Heart right ventricle (tissue), 16 donors: Measurements from ENCODE around the gene TAF4. TPM values are rescaled to one million over a fixed set of nuclear protein-coding genes. Genes with fewer than 3 reads are reported as not detected.
"Not testable (repeated sequence)": the region's sequence is repeated elsewhere in the genome, so short reads cannot be mapped to it uniquely, and the experiment has no call there.

Experiments used
- ATAC-seq, 8 donors: fragments of 200-7000 bp; cut with Tn5 transposase; one replicate each; pipeline ENCODE4 v1.9.1; 2020; ENCODE audit warnings: mild to moderate bottlenecking in 8 of 8, moderate library complexity in 8 of 8, moderate number of reproducible peaks in 1 of 8
- DNase-seq, 2 donors: peaks; one replicate each; pipeline ENCODE4 v3.0.0-alpha.2; 2020
- H3K27ac ChIP-seq, 10 donors: fragments of 200-600 bp; sonication (generic) in 2 of 10; one replicate each; pipeline versions ENCODE4 v1.5.0 to v1.8.0; 2020 to 2022; ENCODE audit warnings: mild to moderate bottlenecking in 3 of 10
- H3K27me3 ChIP-seq, 7 donors: fragments of 200-600 bp; one replicate each; pipeline ENCODE4 v1.8.0; 2021 to 2022; ENCODE audit warnings: mild to moderate bottlenecking in 2 of 7
- H3K36me3 ChIP-seq, 9 donors: fragments of 200-600 bp; sonication (generic) in 1 of 9; one replicate each; pipeline versions ENCODE4 v1.5.0 to v1.8.0; 2020 to 2022; ENCODE audit warnings: mild to moderate bottlenecking in 2 of 9
- H3K4me1 ChIP-seq, 9 donors: fragments of 200-600 bp; sonication (generic) in 1 of 9; one replicate each; pipeline versions ENCODE4 v1.5.0 to v1.8.0; 2020 to 2022; ENCODE audit warnings: mild to moderate bottlenecking in 4 of 9
- H3K4me3 ChIP-seq, 10 donors: fragments of 200-600 bp; sonication (generic) in 2 of 10; one replicate each; pipeline versions ENCODE4 v1.5.0 to v1.8.0; 2020 to 2022; ENCODE audit warnings: mild to moderate bottlenecking in 7 of 10, moderate library complexity in 2 of 10
- H3K9me3 ChIP-seq, 11 donors: fragments of 200-600 bp in 10 of 11; sonication (generic) in 2 of 11; one replicate each; pipeline versions ENCODE4 v1.5.0 to v1.8.0; 2013 to 2022; ENCODE audit warnings: mild to moderate bottlenecking in 2 of 11, control low read depth in 1 of 11, moderate library complexity in 1 of 11
- CTCF ChIP-seq, 9 donors: fragments of 200-600 bp; sonication (generic) in 2 of 9; IDR thresholded peaks; one replicate each; pipeline versions ENCODE4 v1.5.0 to v1.8.0; 2021 to 2022; ENCODE audit warnings: antibody characterized with exemption in 9 of 9, mild to moderate bottlenecking in 5 of 9, moderate library complexity in 1 of 9
- WGBS, 2 donors: extraction: QIAGEN DNeasy Blood & Tissue Kit; methylation state at CpG; one replicate each; pipeline ENCODE4 v1.1.7; 2013; ENCODE audit warnings: inconsistent platforms in 1 of 2; 5-methylcytosine and 5-hydroxymethylcytosine counted together
- intact Hi-C, 10 donors: fragments of 100-400 bp; cut with DNase I; formaldehyde crosslinking; loops; one replicate each; pipeline versions ENCODE4 v1.11.1 to v1.14.2; 2022
- polyA plus RNA-seq, 2 donors: library from polyadenylated mRNA; stranded (reverse); fragments of 200-250 nt; gene quantifications; one replicate each; pipeline ENCODE4 v1.2.3, GENCODE V29; 2013
- total RNA-seq, 10 donors: library from RNA; stranded (reverse); fragmentation: NEBNext Ultra II Directional in 3 of 10; extraction: Animal tissue kit (Norgen Biotek cat#: 25700) in 3 of 10; gene quantifications; one replicate each; pipeline versions ENCODE4 v1.2.1 to v1.2.4, GENCODE V29; 2021 to 2023
- donor health status: Arrhythmogenic right ventricular cardiomyopathy.
- donor health status: ischemic (EF 13 %, LVEDD 7.1; RV severe dilation, severe dysfunction).
- donor health status: healthy with polysubstance abuse.
- donor health status: DM: no; HTN: yes; CAD: no.
- donor health status: DM: no; HTN: no; CAD: no.
- donor health status: ischemic (EF 25% LVEDD 6.9; RV normal size, moderate dysfunction).
- donor health status: ischemic (EF 25% LVEDD 5.7; RV mildly dilated, moderate dysfunction).
- donor health status: healthy.
- donor health status: DM: yes; HTN: yes; CAD: no.
- donor health status: Ischemic cardiomyopathy.
- donor health status: ischemic (EF 35%, LVEDD 5.7; RV mildly dilated, moderate dysfunction).
- donor health status: nonischemic (EF 11% LVEDD 7.7; RV severe dilation, severe dysfunction).
- donor health status: DM: yes; HTN: yes; CAD: no.
- donor health status: PGD.
- donor health status: ischemic (EF 29% LVEDD 5.4; RV normal size, mild dysfunction).
- donor health status: nonischemic (EF 23%, LVEDD 6.1; RV moderate dilation, normal function).

TAF4 gene
- total and polyA plus RNA-seq, 12 donors, result 3.7 to 14.8 (median 11.0) TPM

DNA sequence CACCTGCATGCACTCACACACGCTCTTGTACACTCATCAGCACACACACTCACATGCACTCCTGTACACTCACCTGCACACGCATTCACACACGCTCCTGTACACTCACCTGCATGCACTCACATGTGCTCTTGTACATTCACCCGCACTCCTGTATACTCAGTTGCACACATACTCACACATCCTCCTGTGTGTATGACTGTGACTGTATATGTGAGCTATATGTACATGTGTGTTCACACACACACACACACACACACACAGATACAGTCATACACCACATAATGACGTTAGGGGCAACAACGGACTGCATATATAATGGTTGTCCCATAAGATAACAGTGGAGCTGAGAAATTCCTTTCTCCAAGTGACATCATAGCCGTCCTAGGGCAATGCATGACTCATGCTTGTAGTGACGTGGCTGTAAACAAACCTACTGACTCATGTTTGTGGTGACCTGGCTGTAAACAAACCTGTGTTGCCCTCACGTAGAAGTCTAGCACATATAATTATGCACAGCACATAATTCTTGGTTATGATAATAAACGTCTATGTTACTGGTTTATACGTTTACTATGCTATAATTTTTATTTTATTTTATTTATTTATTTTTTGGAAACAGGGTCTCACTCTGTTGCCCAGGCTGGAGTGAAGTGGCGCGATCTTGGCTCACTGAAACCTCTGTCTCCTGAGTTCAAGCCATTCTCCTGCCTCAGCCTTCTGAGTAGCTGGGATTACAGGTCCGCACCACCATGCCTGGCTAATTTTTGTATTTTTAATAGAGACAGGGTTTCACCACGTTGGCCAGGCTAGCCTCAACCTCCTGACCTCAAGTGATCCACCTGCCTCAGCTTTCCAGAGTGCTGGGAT is 22.8 kb upstream of the TAF4 start:
- Histone ChIP-seq H3K9me3 (no peaks in the 10 kb centered on the region), H3K27ac (no peak overlapping the region), H3K36me3 (no peaks in the 10 kb centered on the region), H3K4me1 (no peaks in the 10 kb centered on the region), H3K27me3 (peaks cover 0 to 17% (median 0%) of the 10 kb centered on the region in 7 donors), H3K4me3 (no peak overlapping the region)
- ATAC-seq (peak in 2 of 8 donors; percentile 31 to 35), DNase-seq (no peak)
- intact Hi-C loops, result no loop called here
- TF ChIP-seq CTCF (IDR thresholded peaks at IDR 0.05), result no peak
- 62 to 67% methylated on average over 15 of the region's 15 CpGs for WGBS, 2 donors

GRCh38 chr20:62087632-62088031 is 22.0 kb upstream of the TAF4 start:
- H3K4me3 ChIP-seq, result no peak overlapping the region
- peaks cover 0 to 17% (median 0%) of the 10 kb centered on the region in 7 donors for H3K27me3 ChIP-seq
- DNase-seq, result no peak
- H3K27ac ChIP-seq, result no peak overlapping the region
- no peak for TF ChIP-seq CTCF (IDR thresholded peaks at IDR 0.05)
- no peaks in the 10 kb centered on the region for H3K9me3 ChIP-seq
- peak in 1 of 8 donors; percentile 41 for ATAC-seq
- intact Hi-C loops, result no loop called here
- no peaks in the 10 kb centered on the region for H3K4me1 ChIP-seq
- 93% methylated on average over 17 of the region's 17 CpGs for WGBS, 2 donors
- no peaks in the 10 kb centered on the region for H3K36me3 ChIP-seq

DNA sequence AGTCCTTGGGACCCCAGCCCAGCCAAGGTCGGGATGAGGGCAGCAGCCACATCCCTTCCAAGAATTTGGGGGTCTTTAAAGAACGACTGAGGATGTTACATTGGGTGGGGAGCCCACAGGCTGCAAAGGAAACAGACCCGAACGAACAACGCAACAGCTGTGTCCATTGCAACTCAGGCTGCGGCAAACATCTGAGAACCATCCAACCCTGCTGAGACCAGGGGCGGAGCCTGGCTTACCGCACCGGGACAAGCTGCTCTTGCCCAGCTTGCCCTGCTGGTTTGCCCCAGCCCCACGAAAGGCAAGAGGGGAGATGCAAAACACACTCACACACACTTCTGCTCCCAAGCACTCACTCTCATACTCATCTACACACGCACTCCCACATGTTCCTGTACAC is 21.5 kb upstream of the TAF4 start:
- no peak overlapping the region for H3K27ac ChIP-seq
- DNase-seq (no peak), ATAC-seq (no peak)
- H3K9me3 ChIP-seq, result no peaks in the 10 kb centered on the region
- H3K36me3 ChIP-seq, result no peaks in the 10 kb centered on the region
- no peak for TF ChIP-seq CTCF (IDR thresholded peaks at IDR 0.05)
- intact Hi-C loops, result no loop called here
- no peaks in the 10 kb centered on the region for H3K4me1 ChIP-seq
- H3K27me3 ChIP-seq, result peaks cover 0 to 17% (median 0%) of the 10 kb centered on the region in 7 donors
- H3K4me3 ChIP-seq, result no peak overlapping the region
- 47% methylated on average over 11 of the region's 11 CpGs for WGBS, 2 donors

DNA sequence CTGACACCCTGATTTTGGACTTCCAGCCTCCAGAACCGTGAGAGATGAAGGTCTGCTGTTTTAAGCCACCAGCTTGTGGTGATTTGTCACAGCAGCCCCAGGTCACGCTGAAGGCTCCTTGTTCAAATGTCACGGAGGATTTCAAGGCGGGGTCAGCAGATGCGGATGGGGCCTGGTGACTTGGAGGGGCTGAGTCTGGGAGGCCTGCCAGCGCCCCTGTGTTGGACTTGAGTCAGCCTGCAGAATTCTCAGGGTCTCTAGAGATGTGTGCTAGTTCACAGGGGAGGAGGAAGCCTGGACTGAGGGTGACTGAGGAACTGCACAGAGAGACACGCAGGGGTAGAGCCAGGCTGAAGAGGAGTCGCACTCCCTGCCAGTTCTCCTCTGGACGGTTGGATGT is 19.5 kb upstream of the TAF4 start:
- H3K9me3 ChIP-seq, result no peaks in the 10 kb centered on the region
- H3K27ac ChIP-seq, result no peak overlapping the region
- no peaks in the 10 kb centered on the region for H3K36me3 ChIP-seq
- no peak overlapping the region for H3K4me3 ChIP-seq
- DNase-seq, result no peak
- TF ChIP-seq CTCF (IDR thresholded peaks at IDR 0.05), result no peak
- ATAC-seq, result peak in 1 of 8 donors; percentile 44
- H3K4me1 ChIP-seq, result no peaks in the 10 kb centered on the region
- WGBS, 2 donors, result 71 to 78% methylated on average over 9 of the region's 9 CpGs
- peaks cover 0 to 17% (median 0%) of the 10 kb centered on the region in 7 donors for H3K27me3 ChIP-seq
- intact Hi-C loops, result no loop called here

DNA sequence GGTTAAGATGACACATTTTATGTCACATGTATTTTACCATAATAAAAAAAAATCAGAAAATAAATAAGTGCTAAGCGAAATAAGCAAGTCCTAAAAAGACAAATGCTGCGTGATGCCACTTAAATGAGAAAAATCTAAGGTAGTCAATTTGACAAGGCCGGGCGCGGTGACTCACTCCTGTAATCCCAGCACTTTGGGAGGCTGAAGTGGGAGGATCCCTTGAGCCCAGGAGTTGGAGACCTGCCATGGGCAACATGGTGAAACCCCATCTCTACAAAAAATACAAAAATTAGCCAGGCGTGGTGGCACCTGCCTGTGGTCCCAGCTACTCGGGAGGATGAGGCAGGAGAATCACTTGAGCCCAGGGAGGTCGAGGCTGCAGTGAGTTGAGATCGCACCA is 18.5 kb upstream of the TAF4 start:
- H3K27me3 ChIP-seq, result peaks cover 0 to 17% (median 0%) of the 10 kb centered on the region in 7 donors
- ATAC-seq, intact Hi-C loops, H3K9me3 ChIP-seq, DNase-seq, H3K4me1 ChIP-seq, H3K36me3 ChIP-seq, H3K4me3 ChIP-seq, H3K27ac ChIP-seq: not testable (repeated sequence)
- WGBS, 2 donors, result 92% methylated on average over 9 of the region's 9 CpGs
